Parathyroid adenoma (tissue), 2 donors: Measurements from ENCODE around the gene HSD17B8.

Source experiments
- H2AFZ ChIP-seq: fragments of 300-600 bp; sonication (generic); one replicate; pipeline ENCODE4 v1.7.0; 2017; ENCODE audit warnings: antibody characterized with exemption, mild to moderate bottlenecking
- H3K27ac ChIP-seq: fragments of 300-600 bp; sonication (generic); one replicate; pipeline ENCODE4 v1.7.0; 2017
- H3K27me3 ChIP-seq: fragments of 300-600 bp; sonication (generic); one replicate; pipeline ENCODE4 v1.7.0; 2017; ENCODE audit warnings: low read length; ENCODE audit not compliant: control insufficient read depth, insufficient read depth
- H3K36me3 ChIP-seq: fragments of 300-600 bp; sonication (generic); one replicate; pipeline ENCODE4 v1.7.0; 2017; ENCODE audit warnings: low read length; ENCODE audit not compliant: control insufficient read depth, insufficient read depth
- H3K4me1 ChIP-seq: fragments of 300-600 bp; sonication (generic); one replicate; pipeline ENCODE4 v1.7.0; 2017; ENCODE audit warnings: control low read depth
- H3K4me2 ChIP-seq: fragments of 300-600 bp; sonication (generic); one replicate; pipeline ENCODE4 v1.7.0; 2017; ENCODE audit warnings: low read length
- H3K4me3 ChIP-seq: fragments of 300-600 bp; sonication (generic); one replicate; pipeline ENCODE4 v1.7.0; 2017; ENCODE audit warnings: low read depth, low read length
- H3K79me2 ChIP-seq: fragments of 300-600 bp; sonication (generic); one replicate; pipeline ENCODE4 v1.7.0; 2017; ENCODE audit warnings: control low read depth
- H3K9ac ChIP-seq: fragments of 300-600 bp; sonication (generic); one replicate; pipeline ENCODE4 v1.7.0; 2017; ENCODE audit warnings: mild to moderate bottlenecking
- H3K9me3 ChIP-seq: fragments of 300-600 bp; sonication (generic); one replicate; pipeline ENCODE4 v1.7.0; 2017; ENCODE audit warnings: low read length; ENCODE audit not compliant: control insufficient read depth
- CTCF ChIP-seq: fragments of 300-600 bp; sonication (generic); IDR thresholded peaks from one replicate; pipeline ENCODE4 v1.7.0; 2017; ENCODE audit warnings: antibody characterized with exemption, mild to moderate bottlenecking
- donor health status: primary hyperparathyroidism.

HSD17B8 gene

GRCh38 chr6:33164665-33165373 lies 39.6 kb upstream of the HSD17B8 start:
- no peak overlapping the region for H2AFZ ChIP-seq
- H3K27ac ChIP-seq, result no peak overlapping the region
- no peaks in the 10 kb centered on the region for H3K27me3 ChIP-seq
- no peaks in the 10 kb centered on the region for H3K79me2 ChIP-seq
- H3K36me3 ChIP-seq, result no peaks in the 10 kb centered on the region
- H3K4me3 ChIP-seq, result no peak overlapping the region
- no peaks in the 10 kb centered on the region for H3K9me3 ChIP-seq
- TF ChIP-seq CTCF, result no peak
- no peak overlapping the region for H3K9ac ChIP-seq
- no peak overlapping the region for H3K4me2 ChIP-seq
- H3K4me1 ChIP-seq, result no peaks in the 10 kb centered on the region

GRCh38 chr6:33165581-33166258 lies 38.7 kb upstream of the HSD17B8 start:
- H2AFZ ChIP-seq, result no peak overlapping the region
- H3K27me3 ChIP-seq, result no peaks in the 10 kb centered on the region
- no peak overlapping the region for H3K9ac ChIP-seq
- H3K79me2 ChIP-seq, result no peaks in the 10 kb centered on the region
- no peaks in the 10 kb centered on the region for H3K9me3 ChIP-seq
- no peak overlapping the region for H3K27ac ChIP-seq
- TF ChIP-seq CTCF, result no peak
- no peak overlapping the region for H3K4me3 ChIP-seq
- H3K4me2 ChIP-seq, result no peak overlapping the region
- no peaks in the 10 kb centered on the region for H3K4me1 ChIP-seq
- no peaks in the 10 kb centered on the region for H3K36me3 ChIP-seq

GRCh38 chr6:33166363-33166762 lies 38.1 kb upstream of the HSD17B8 start:
- Histone ChIP-seq H3K9ac (no peak overlapping the region), H3K9me3 (no peaks in the 10 kb centered on the region), H3K27me3 (no peaks in the 10 kb centered on the region), H3K27ac (no peak overlapping the region), H2AFZ (no peak overlapping the region), H3K4me1 (no peaks in the 10 kb centered on the region), H3K79me2 (no peaks in the 10 kb centered on the region), H3K36me3 (no peaks in the 10 kb centered on the region), H3K4me3 (no peak overlapping the region), H3K4me2 (no peak overlapping the region)
- no peak for TF ChIP-seq CTCF

GRCh38 chr6:33166811-33167210 lies 37.6 kb upstream of the HSD17B8 start:
- no peak overlapping the region for H3K9ac ChIP-seq
- no peak overlapping the region for H3K27ac ChIP-seq
- no peak overlapping the region for H3K4me3 ChIP-seq
- H3K4me1 ChIP-seq, result no peaks in the 10 kb centered on the region
- no peaks in the 10 kb centered on the region for H3K36me3 ChIP-seq
- H3K79me2 ChIP-seq, result no peaks in the 10 kb centered on the region
- no peak overlapping the region for H2AFZ ChIP-seq
- no peaks in the 10 kb centered on the region for H3K9me3 ChIP-seq
- no peak for TF ChIP-seq CTCF
- H3K27me3 ChIP-seq, result no peaks in the 10 kb centered on the region
- no peak overlapping the region for H3K4me2 ChIP-seq
